ENCODE measurements around the gene GLB1L3.
"Not testable (repeated sequence)": the region's sequence is repeated elsewhere in the genome, so short reads cannot be mapped to it uniquely, and the experiment has no call there.

The GLB1L3 gene

GRCh38 chr11:134276396-134277182 lies 410 bp downstream of the GLB1L3 start:
- Histone ChIP-seq H3K27me3 (ENCODE audit: control insufficient read depth, low read length) (peaks cover 48% of the 10 kb centered on the region), H3K9me2 (replicated peaks; ENCODE audit: control insufficient read depth, low read length) (no peaks in the 10 kb centered on the region), H3K4me2 (ENCODE audit: low read length) (no peak overlapping the region), H3K27ac (ENCODE audit: low read depth, low read length) (no peak overlapping the region), H3K4me1 (ENCODE audit: control insufficient read depth, low read length) (no peaks in the 10 kb centered on the region), H3K4me3 (ENCODE audit: low read length) (no peak overlapping the region), H3K79me2 (ENCODE audit: control insufficient read depth, low read length) (no peaks in the 10 kb centered on the region), H3K9me3 (ENCODE audit: control insufficient read depth, insufficient read depth, low read length) (no peaks in the 10 kb centered on the region), H4K20me1 (ENCODE audit: control insufficient read depth, insufficient read depth, low read depth, low read length) (no peaks in the 10 kb centered on the region), H3F3A (ENCODE audit: control insufficient read depth, insufficient read depth) (no peaks in the 10 kb centered on the region), H3K36me3 (ENCODE audit: control insufficient read depth, low read length) (no peaks in the 10 kb centered on the region)
- TF ChIP-seq EZH2phosphoT487 (IDR thresholded peaks at IDR 0.05; ENCODE audit: borderline replicate concordance, low read length) (no peak), CTCF (IDR thresholded peaks at IDR 0.05; ENCODE audit: low read depth, low read length, poor library complexity, severe bottlenecking) (no peak)

GRCh38 chr11:134277183-134278001 lies 1.2 kb downstream of the GLB1L3 start:
- peaks cover 48% of the 10 kb centered on the region for H3K27me3 ChIP-seq (ENCODE audit: control insufficient read depth, low read length)

GRCh38 chr11:134278356-134278755 lies 2.2 kb downstream of the GLB1L3 start:
- H3K27ac ChIP-seq (ENCODE audit: low read depth, low read length), result no peak overlapping the region
- H3K36me3 ChIP-seq (ENCODE audit: control insufficient read depth, low read length), result no peaks in the 10 kb centered on the region
- no peaks in the 10 kb centered on the region for H4K20me1 ChIP-seq (ENCODE audit: control insufficient read depth, insufficient read depth, low read depth, low read length)
- H3K9me3 ChIP-seq (ENCODE audit: control insufficient read depth, insufficient read depth, low read length), result no peaks in the 10 kb centered on the region
- no peaks in the 10 kb centered on the region for H3K4me1 ChIP-seq (ENCODE audit: control insufficient read depth, low read length)
- H3K4me2 ChIP-seq (ENCODE audit: low read length), result no peak overlapping the region
- no peak for TF ChIP-seq CTCF (IDR thresholded peaks at IDR 0.05; ENCODE audit: low read depth, low read length, poor library complexity, severe bottlenecking)
- TF ChIP-seq EZH2phosphoT487 (IDR thresholded peaks at IDR 0.05; ENCODE audit: borderline replicate concordance, low read length), result no peak
- no peaks in the 10 kb centered on the region for H3K79me2 ChIP-seq (ENCODE audit: control insufficient read depth, low read length)
- H3K27me3 ChIP-seq (ENCODE audit: control insufficient read depth, low read length), result peaks cover 44% of the 10 kb centered on the region
- H3F3A ChIP-seq (ENCODE audit: control insufficient read depth, insufficient read depth), result no peaks in the 10 kb centered on the region
- no peaks in the 10 kb centered on the region for H3K9me2 ChIP-seq (replicated peaks; ENCODE audit: control insufficient read depth, low read length)
- H3K4me3 ChIP-seq (ENCODE audit: low read length), result no peak overlapping the region

More at GRCh38 chr11:134277183-134278001, 1.2 kb downstream of the GLB1L3 start:
- no peak overlapping the region for H3K27ac ChIP-seq (ENCODE audit: low read depth, low read length)
- TF ChIP-seq EZH2phosphoT487 (IDR thresholded peaks at IDR 0.05; ENCODE audit: borderline replicate concordance, low read length) (no peak), CTCF (IDR thresholded peaks at IDR 0.05; ENCODE audit: low read depth, low read length, poor library complexity, severe bottlenecking) (no peak)
- no peaks in the 10 kb centered on the region for H3K9me2 ChIP-seq (replicated peaks; ENCODE audit: control insufficient read depth, low read length)
- no peaks in the 10 kb centered on the region for H4K20me1 ChIP-seq (ENCODE audit: control insufficient read depth, insufficient read depth, low read depth, low read length)
- no peak overlapping the region for H3K4me2 ChIP-seq (ENCODE audit: low read length)
- no peaks in the 10 kb centered on the region for H3F3A ChIP-seq (ENCODE audit: control insufficient read depth, insufficient read depth)
- no peaks in the 10 kb centered on the region for H3K79me2 ChIP-seq (ENCODE audit: control insufficient read depth, low read length)
- H3K4me1 ChIP-seq (ENCODE audit: control insufficient read depth, low read length), result no peaks in the 10 kb centered on the region
- H3K9me3 ChIP-seq (ENCODE audit: control insufficient read depth, insufficient read depth, low read length), result no peaks in the 10 kb centered on the region
- no peaks in the 10 kb centered on the region for H3K36me3 ChIP-seq (ENCODE audit: control insufficient read depth, low read length)
- no peak overlapping the region for H3K4me3 ChIP-seq (ENCODE audit: low read length)

- H3F3A ChIP-seq (ENCODE audit: control insufficient read depth, insufficient read depth); H3K4me3 ChIP-seq (ENCODE audit: low read length); H3K27ac ChIP-seq (ENCODE audit: low read depth, low read length); H4K20me1 ChIP-seq (ENCODE audit: control insufficient read depth, insufficient read depth, low read depth, low read length); H3K79me2 ChIP-seq (ENCODE audit: control insufficient read depth, low read length); H3K36me3 ChIP-seq (ENCODE audit: control insufficient read depth, low read length); H3K4me1 ChIP-seq (ENCODE audit: control insufficient read depth, low read length); H3K9me3 ChIP-seq (ENCODE audit: control insufficient read depth, insufficient read depth, low read length); H3K9me2 ChIP-seq (replicated peaks; ENCODE audit: control insufficient read depth, low read length); H3K4me2 ChIP-seq (ENCODE audit: low read length): not testable (repeated sequence)
- peaks cover 18% of the 10 kb centered on the region for H3K27me3 ChIP-seq (ENCODE audit: control insufficient read depth, low read length)
Observed at GRCh38 chr11:134281635-134282034, 5.5 kb downstream of the GLB1L3 start.
